HEK293T (cell line): ENCODE data around the gene EIF4EBP2.

Experiments used
- BHLHE40 ChIP-seq: fragments of 450-650 bp; IDR thresholded peaks from 2 replicates; pipeline ENCODE4 v1.6.1; 2016; ENCODE audit warnings: mild to moderate bottlenecking, moderate library complexity, borderline replicate concordance
- CTBP1 ChIP-seq: fragments of 450-650 bp; IDR thresholded peaks from 2 replicates; pipeline ENCODE4 v1.6.1; 2016; ENCODE audit warnings: borderline replicate concordance
- ELF4 ChIP-seq: fragments of 450-650 bp; IDR thresholded peaks from 2 replicates; pipeline ENCODE4 v1.6.1; 2017; ENCODE audit warnings: antibody characterized with exemption
- FOXA1 ChIP-seq: fragments of 450-650 bp; IDR thresholded peaks from 2 replicates; pipeline ENCODE4 v1.6.1; 2016; ENCODE audit warnings: mild to moderate bottlenecking
- FOXK2 ChIP-seq: fragments of 450-650 bp; IDR thresholded peaks from 2 replicates; pipeline ENCODE4 v1.6.1; 2016; ENCODE audit warnings: mild to moderate bottlenecking
- FOXM1 ChIP-seq: fragments of 450-650 bp; IDR thresholded peaks from 2 replicates; pipeline ENCODE4 v1.6.1; 2017; ENCODE audit warnings: mild to moderate bottlenecking, borderline replicate concordance
- L3MBTL2 ChIP-seq: fragments of 450-650 bp; conservative IDR thresholded peaks from 2 replicates; pipeline ENCODE4 v1.6.1; 2016; ENCODE audit warnings: mild to moderate bottlenecking
- LEF1 ChIP-seq: fragments of 450-650 bp; IDR thresholded peaks from 2 replicates; pipeline ENCODE4 v1.6.1; 2017; ENCODE audit warnings: mild to moderate bottlenecking, borderline replicate concordance
- NFRKB ChIP-seq: fragments of 450-650 bp; IDR thresholded peaks from 2 replicates; pipeline ENCODE4 v1.6.1; 2016; ENCODE audit warnings: mild to moderate bottlenecking, moderate library complexity
- PKNOX1 ChIP-seq: fragments of 450-650 bp; IDR thresholded peaks from 2 replicates; pipeline ENCODE4 v1.6.1; 2016
- SP1 ChIP-seq: fragments of 450-650 bp; IDR thresholded peaks from 2 replicates; pipeline ENCODE4 v1.6.1; 2017
- SUZ12 ChIP-seq: fragments of 450-650 bp; IDR thresholded peaks from 2 replicates; pipeline ENCODE4 v1.6.1; 2016; ENCODE audit warnings: mild to moderate bottlenecking
- TARDBP ChIP-seq: fragments of 450-650 bp; IDR thresholded peaks from 2 replicates; pipeline ENCODE4 v1.6.1; 2016

GRCh38 chr10:70380350-70381135, 23.4 kb upstream of the EIF4EBP2 start:
- TF ChIP-seq PKNOX1: no peak
- TF ChIP-seq FOXA1: no peak
- TF ChIP-seq SP1: no peak
- no peak for TF ChIP-seq ELF4
- TF ChIP-seq L3MBTL2: no peak
- TF ChIP-seq FOXM1: no peak
- no peak for TF ChIP-seq FOXK2
- no peak for TF ChIP-seq BHLHE40
- no peak for TF ChIP-seq SUZ12
- no peak for TF ChIP-seq LEF1
- no peak for TF ChIP-seq CTBP1
- no peak for TF ChIP-seq TARDBP
- no peak for TF ChIP-seq NFRKB
